ENCODE measurements around the gene KPRP.

Gene KPRP

DNA sequence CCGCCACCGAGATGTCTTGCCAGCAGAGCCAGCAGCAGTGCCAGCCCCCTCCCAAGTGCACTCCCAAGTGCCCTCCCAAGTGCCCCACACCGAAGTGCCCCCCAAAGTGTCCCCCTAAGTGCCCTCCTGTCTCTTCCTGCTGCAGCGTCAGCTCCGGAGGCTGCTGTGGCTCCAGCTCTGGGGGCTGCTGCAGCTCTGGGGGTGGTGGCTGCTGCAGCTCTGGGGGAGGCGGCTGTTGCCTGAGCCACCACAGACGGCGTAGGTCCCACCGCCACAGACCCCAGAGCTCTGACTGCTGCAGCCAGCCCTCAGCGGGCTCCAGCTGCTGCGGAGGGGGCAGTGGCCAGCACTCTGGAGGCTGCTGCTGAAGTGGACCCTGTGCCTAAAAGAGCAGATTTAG is 18.5 kb downstream of the KPRP start:
- no peak for DNase-seq

DNA sequence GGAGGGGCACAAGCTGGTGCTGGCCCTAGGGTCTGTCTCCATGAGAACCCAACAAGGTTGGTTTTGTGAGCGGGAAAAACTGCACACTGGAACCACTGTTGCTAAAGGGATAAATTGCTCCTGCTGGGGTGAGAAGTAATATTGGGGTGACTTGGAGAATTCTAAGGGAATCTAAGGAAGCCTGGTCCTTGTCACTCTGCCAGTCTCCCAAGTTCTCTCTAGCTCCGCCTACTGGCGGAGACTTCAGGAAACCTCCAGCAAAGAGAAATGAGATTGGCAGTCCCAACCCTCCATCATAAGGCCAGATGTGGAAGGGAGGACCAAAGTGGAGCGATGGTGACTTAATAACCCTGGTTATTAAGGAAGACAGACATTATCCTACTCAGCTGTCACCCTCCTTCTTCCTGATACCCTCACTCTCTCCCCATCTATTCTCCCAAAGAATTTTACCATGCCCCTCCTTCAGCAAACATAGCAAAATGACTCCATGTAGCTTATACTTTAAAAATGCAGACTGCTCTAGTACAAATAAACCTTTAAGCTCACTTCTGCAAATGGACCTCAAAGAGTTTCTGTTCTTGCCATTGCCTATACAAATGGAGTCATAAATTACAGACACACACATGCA is 19.8 kb downstream of the KPRP start:
- peak in 1 of 2 experiments; percentile 20 for DNase-seq

DNA sequence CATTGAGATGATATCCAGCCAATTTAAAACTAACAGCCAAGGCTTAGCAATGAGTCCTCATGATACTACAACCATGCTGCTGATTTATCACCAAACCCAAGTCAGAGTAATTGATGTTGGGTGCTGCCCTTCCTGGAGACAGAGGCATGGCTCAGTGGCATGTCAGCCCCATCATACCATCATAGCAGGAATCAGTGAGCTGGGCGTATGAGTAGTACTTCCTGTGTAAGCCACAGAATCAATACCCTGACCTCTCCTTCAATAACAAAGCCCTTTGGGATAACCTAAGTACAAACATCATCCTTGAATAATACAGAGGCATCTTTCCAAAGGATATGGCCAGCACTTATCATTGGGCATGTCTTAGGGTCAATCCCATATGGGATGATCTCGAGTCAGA is 25.3 kb downstream of the KPRP start:
- no peak for DNase-seq

DNA sequence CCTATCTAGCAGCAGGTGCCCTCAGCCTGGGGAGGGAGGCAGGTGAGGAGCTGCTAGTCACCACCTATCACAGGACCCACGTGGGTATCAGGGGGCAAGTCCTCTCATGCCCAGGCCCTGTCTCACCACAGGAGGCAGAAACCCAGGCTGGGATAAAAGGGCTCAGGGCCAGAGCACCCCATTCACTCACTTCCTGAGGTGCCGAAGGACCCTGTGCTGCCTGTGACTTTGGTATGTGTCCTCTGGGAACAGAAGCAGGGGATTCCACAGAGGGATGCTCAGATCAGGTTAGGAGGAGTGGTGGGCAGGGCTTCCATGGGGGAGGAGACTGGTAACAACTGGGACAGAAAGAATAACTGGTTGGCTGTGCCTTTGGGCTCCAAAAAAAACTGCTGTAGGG is 28.3 kb downstream of the KPRP start, which contains the start of gene LCE1E:
LCE1E (plus strand) TSS at position 181 of the 400 bp plus-strand sequence. CDS start 1,043 bp downstream, outside the sequence.
- no peak for DNase-seq

DNA sequence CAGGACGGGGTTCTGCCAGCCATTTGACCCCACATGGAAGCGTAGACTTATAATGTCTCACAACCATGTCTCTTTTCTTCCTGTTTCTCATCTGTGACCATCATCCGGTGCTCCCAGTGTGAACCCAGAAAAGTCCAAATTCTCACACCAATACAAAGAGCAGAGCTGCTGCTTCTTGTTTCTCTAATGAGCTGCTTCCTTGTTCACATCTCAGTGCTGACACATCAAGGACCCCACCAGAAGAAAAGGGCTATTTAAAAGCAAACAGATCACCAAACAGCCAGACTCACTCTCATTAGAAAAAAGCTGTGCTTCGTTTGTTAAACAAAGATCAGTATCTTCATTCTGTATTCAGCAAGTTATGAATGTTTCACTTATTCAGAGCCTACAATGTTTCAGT is 37.9 kb downstream of the KPRP start:
- no peak for DNase-seq

DNA sequence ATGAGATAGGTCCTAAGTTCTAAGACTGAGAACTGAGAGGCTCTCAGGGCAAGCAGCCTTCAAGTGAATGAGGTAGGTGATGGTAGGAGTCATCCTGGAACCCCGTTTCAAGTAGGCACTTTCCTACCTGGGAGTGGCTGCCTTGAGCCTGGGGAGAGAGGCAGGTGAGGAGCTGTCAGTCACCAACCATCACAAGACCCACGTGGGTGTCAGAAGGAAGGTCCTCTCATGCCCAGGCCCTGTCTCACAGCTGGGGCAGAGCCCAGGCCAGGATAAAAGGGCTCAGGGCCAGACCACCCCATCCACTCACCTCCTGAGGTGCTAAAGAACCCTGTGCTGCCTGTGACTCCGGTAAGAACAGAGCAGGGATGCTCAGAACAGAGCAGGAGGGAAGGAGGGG is 38.6 kb downstream of the KPRP start, which contains the start of gene LCE1D:
LCE1D (plus strand) TSS at position 301 of the 400 bp plus-strand sequence. CDS start 1,074 bp downstream, outside the sequence.
- no peak for DNase-seq

DNA sequence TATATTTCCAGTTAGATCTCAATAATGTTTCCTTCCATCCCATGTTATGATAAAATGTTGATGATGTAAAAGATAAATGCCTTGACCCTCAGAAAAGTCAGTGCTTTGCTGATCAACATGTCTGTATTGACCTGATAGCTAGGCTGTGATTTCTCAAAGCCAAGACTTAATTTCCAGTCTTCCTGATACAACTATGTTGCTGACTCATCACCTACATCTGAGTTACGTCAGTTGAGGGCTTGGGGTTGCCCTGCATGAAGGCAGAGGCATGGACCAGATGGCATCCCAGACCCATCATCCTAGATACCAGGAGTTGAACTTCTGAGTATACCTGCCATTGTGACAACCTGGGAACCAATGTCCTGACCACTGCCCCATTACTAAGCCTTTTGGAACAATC is 43.5 kb downstream of the KPRP start:
- DNase-seq: no peak

DNA sequence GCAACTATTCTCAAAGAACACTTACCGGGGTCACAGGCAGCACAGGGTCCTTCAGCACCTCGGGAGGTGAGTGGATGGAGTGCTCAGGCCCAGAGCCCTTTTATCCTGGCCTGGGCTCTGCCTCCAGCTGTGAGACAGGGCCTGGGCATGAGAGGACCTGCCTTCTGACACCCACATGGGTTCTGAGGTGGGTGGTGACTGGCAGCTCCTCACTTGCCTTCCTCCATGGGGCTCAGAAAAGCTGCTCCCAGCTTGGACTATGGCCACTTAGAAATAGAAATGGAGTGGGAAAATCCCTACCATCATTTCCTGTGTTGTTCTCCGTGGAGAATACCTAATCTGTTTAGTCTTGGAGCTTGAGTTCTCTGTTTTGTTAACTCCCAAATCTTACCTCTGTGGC is 48.8 kb downstream of the KPRP start, which contains the start of gene LCE1C:
LCE1C (minus strand) TSS at position 76 of the 400 bp plus-strand sequence. CDS start 1,173 bp downstream, outside the sequence.
- DNase-seq: no peak

DNA sequence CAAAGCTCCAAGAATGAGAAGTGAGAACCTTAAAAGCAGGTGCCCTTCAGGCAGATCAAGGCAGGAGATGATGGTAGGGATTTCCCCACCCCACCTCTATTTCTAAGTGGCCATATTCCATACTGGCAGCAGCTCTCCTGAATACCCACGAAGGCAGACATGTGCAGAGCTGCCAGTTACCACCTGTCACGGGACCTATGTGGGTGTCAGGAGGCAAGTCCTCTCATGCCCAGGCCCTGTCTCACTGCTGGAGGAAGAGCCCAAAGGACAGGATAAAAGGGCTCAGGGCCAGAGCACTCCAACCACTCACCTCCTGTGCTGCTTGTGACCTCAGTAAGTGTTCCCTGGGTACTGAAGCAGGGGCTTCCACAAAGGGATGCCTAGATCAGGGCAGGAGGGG is 53.2 kb downstream of the KPRP start:
- no peak for DNase-seq

Data from activated T-cell treated with anti-CD3 and anti-CD28 coated beads, Interleukin-2, amount 50 U/mL, for 48 hours (primary cell).